Stimulated activated CD8-positive, alpha-beta memory T cell treated with anti-CD3 and anti-CD28 coated beads, Interleukin-7, amount 100 ng/mL, for 24 hours (primary cell): Measurements from ENCODE around the gene CENPV.

Experiments used
- DNase-seq: peaks from one replicate; pipeline ENCODE4 v3.0.0-alpha.2; 2020; ENCODE audit warnings: low read depth

CENPV gene

GRCh38 chr17:16358394-16358793 lies 5.1 kb upstream of the CENPV start:
- DNase-seq, result no peak

DNA sequence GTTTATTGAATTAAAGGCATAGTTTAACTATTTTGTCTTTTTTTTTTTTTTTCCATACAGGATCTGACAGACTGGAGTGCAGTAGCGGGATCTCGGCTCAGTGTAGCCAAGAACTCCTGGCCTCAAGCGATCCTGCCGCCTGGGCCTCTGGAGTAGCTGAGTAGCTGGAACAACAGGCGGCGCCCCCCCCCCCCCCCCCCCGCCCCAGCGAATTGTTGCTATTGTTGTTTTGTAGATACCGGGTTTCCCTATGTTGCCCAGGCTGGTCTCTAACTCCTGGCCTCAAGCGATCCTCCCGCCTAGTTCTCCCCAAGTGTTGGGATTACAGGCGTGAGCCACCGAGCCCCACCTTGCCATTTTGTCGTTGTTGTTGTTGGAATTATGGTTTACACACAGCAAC lies 1.3 kb upstream of the CENPV start:
- DNase-seq, result no peak

GRCh38 chr17:16352667-16353316 lies 477 bp downstream of the CENPV start:
- DNase-seq, result peak; percentile 12

DNA sequence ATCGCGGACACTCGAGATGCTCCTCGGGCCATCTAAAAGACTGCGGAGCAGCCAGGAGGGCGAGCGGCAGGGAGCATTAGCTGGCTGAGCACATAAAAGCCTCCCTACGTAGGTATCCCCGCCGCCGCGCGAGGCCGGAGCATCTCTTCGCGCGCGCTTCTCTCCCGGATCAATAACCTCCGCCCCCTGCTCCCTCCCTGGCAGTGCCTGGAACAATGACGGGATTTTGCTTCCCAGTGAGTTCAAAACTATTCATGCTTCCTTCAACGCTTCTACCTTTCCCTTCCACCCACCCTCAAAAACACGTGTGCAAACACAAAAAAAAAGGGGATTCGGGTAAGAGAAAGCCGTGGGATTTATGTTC lies 984 bp downstream of the CENPV start:
- DNase-seq, result no peak

DNA sequence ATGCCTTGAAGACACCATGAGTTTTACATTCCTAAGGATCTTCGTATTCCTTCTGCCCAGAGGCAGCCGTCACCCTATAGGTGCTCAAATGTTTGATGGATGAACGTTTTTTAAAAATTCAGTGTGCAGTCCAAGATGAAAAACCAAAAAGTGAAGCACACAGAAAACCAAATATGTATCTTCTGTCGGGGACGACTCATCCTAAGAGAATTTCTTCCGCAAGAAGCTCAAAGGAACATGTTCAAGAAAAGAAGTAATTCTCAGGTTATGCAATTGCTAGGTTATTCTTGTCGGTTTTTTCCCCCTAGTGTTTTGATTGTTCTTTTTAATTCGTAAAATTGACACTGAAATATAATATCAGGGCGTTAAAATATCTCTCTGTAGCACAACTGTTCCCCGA lies 1.4 kb downstream of the CENPV start:
- no peak for DNase-seq

GRCh38 chr17:16349431-16349830 lies 3.8 kb downstream of the CENPV start:
- DNase-seq, result no peak

DNA sequence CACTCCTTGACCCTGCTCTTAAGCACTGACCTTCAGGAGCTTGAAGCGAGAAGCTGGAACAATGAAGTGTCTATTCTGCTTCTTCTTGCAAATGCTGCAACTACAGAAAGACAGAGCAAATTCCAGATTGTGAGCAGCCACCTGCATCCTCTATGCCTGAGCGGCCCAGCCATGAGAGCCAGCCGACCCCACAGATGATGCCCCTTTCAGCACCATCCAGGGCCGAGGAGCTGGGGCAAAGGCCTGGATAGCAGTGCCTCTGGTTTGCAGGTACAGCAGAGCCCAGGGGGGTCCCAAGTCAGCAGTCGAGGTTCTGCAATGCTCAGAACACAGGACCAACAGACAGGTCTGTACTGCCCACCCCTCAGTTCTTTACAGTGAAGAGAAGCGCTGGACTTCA lies 4.7 kb downstream of the CENPV start:
- DNase-seq, result no peak

DNA sequence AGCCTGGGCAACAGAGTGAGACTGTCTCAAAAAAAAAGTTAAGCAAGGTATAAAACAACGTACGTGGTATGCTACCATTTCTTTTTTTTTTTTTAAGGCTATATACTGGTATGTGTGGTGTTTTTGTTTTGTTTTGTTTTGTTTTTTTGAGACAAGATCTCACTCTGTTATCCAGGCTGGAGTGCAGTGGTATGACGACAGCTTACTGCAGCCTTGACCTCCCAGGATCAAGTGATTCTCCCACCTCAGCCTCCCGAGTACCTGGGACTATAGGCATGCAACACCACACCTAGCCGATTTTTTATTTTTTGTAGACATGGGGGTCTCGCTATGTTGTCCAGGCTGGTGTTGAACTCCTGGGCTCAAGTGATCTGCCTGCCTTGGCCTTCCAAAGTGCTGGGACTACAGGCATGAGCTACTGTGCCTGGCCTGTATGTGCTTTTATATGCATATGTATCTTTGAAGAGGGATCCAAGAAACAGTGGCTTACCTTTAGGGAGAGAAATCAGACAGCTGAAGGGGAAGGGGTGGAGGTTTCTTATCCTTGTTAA lies 6.5 kb downstream of the CENPV start:
- no peak for DNase-seq

DNA sequence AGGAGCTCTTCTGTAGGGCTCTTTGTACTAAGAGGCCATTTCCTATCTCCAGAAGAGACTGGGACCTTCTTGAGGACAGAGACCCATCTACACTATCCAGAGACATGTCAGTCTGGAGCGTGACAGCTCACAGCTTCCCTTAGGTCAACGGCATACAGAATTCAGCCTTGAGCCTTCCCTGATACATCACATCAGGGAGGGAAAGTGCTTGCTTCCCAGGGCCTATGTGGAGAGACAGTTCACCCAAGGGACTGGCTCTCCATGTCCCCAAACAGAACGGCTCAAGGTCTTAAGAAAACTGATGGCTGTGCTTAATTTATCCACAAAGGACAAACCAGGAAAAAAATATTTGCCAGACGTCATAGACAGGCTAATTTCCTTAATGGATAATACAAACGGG lies 7.7 kb downstream of the CENPV start:
- DNase-seq, result no peak

GRCh38 chr17:16343569-16343968 lies 9.7 kb downstream of the CENPV start:
- no peak for DNase-seq

DNA sequence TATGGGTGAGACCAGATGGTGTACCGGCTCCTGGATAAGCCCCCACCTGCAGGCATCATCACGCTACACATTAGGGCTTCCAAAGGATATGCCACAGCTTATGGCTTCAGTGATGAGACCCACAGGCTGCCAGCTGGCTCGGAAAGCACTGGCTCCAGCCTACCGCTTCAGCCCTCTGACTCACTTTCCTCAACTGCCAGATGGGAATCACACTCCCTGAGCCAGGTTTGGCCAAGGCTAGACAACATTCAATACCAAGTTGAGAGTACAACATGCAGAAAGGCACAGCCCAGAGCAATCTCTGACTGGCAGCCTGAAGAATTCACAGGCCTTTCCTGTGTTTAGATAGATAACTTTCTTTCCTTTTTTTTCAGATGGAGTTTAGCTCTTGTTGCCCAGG lies 10.3 kb downstream of the CENPV start:
- DNase-seq, result no peak

DNA sequence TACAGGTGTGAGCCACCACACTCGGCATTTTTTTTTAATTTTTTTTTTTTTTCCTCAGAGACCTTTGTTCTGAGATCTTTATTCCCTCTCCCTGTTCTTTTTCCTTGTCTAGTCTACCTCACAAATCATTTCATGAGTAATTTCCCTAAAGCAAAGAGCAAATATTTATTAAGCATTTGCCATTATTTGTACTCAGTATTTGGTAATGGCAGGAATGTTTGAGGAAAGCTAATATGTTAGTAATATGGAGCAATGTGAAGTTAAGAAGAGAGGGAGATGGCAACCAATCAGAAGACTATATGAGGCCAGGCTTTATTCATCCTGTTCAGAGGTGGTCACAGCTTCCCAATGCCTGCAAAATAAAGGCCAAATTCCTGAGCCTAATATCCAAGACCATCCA lies 13.3 kb downstream of the CENPV start:
- DNase-seq, result no peak

DNA sequence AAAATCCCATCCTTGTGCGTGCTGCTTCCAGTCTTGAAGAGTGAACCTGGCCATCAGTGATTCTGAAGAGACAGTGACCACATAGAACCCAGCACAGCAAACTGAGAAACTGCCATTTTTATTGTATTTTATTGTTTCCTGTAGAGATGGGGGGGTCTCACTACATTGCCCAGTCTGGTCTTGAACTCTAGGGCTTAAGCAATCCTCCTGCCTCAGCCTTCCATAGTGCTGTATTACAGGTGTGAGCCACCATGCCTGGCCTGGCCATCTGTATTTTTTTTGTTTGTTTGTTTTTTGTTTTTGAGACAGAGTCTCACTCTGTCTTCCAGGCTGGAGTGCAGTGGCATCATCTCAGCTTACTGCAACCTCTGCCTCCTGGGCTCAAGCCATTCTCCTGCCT lies 13.9 kb downstream of the CENPV start:
- no peak for DNase-seq

DNA sequence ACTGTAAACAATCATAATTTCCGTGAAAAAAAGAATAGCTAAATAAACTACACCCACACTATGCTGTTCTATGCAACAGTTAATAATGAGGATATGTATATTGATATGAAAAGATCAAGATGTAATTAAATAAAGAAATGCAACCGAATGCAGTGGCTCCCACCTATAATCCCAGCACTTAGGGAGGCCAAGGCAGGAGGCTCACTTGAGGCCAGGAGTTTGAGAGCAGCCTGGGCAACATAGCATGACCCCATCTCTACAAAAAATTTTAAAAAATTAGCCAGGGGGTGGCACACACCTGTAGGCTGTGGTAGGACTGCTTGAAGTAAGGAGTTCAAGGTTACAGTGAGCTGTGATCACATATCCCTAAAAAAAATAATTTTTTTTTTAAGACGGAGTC lies 14.9 kb downstream of the CENPV start:
- DNase-seq, result no peak

GRCh38 chr17:16329519-16330271 lies 23.6 kb downstream of the CENPV start:
- no peak for DNase-seq

DNA sequence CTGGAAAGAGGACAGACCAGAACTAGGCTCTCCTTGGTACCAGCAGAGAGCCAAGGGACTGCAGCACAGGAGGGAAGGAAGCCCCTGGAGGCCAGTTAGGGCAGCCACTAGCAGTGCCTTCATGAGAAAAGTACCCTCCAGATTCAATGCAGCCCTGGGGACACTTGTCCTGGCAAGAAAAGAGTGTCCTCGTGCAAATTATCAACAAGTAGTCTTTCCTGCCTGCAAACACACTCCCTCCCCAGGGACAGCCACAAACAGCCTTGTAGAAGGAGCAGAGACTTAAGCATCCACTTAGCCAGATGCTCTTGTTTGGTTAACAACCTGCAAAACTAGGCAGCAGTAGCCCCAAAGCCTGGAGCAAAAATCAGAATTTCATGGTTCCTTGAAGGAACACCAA lies 24.3 kb downstream of the CENPV start:
- no peak for DNase-seq

DNA sequence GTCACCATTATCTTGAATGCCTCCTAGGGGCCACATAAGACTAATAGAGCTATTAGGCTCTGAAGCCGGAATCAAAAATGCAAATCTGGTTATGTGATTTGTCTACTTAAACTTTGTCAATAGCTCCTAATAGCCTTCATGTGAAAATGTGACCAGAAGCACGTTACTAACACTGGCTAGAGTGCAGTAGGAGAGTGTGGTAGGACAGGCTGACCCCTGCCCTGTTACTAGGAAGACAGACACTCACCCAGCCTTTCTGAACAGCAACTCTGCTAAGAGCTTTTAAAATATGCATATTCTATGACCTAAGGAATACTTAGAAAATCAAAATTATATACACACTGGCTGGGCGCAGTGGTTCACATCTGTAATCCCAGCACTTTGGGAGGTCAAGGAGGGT lies 26.3 kb downstream of the CENPV start:
- DNase-seq, result no peak

- DNase-seq, result no peak
Measured at GRCh38 chr17:16325964-16326363, 27.3 kb downstream of the CENPV start.

DNA sequence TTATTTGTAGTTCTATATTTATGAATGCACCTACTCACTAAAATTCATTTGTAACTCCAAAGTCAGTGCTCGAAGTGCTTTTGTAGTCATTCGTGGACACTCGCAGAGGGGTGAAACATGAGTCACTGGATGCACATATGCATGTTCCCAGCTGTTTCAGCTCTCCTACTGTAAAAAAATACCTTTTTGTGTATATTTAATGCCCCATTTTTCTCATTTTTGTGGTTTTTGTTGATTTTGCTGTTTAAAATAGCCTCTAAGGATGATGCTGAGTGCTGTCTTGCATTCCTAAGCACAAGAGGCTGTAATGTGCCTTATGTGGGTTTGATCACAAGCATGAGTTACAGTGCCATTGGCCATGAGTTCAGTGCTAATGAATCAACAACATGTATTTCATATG lies 30.6 kb downstream of the CENPV start:
- DNase-seq, result no peak

DNA sequence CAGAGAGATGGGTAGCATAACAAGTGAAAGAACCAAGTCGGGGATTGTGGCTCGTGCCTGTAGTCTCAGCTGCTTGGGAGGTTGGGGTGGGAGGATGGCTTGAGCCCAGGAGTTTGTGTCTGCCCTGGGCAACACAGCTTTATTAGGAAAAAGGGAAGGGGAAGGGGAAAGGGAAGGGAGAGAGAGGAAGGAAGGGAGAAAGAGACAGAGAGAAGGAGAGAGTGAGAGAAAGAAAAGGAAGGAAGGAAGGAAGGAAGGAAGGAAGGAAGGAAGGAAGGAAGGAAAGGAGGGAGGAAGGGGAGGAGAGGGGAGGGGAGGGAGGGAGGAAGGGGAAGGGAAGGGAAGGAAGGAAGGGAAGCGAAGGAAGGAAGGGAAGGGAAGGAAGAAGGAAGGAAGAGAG lies 33.3 kb downstream of the CENPV start:
- no peak for DNase-seq

GRCh38 chr17:16314859-16315258 lies 38.4 kb downstream of the CENPV start:
- DNase-seq, result no peak

GRCh38 chr17:16314189-16314588 lies 39.1 kb downstream of the CENPV start:
- DNase-seq, result no peak

- DNase-seq, result no peak
Measured at GRCh38 chr17:16313139-16314090, 39.9 kb downstream of the CENPV start.
